Activated B cell treated with CpG ODN at 0.5 μM for 24 hours (primary cell): ENCODE data around the gene NDUFAF5. TPM values are rescaled to one million over a fixed set of nuclear protein-coding genes. Genes with fewer than 3 reads are reported as not detected.

Experiments
- ATAC-seq: fragments of 200-7000 bp; cut with Tn5 transposase; one replicate; pipeline ENCODE4 v1.10.0; 2021; ENCODE audit warnings: low read depth, mild to moderate bottlenecking, moderate library complexity
- CTCF ChIA-PET: fragments of 350-600 bp; sonication (Branson Sonifier 250); formaldehyde crosslinking; loops from one replicate; lab custom pipeline; 2021; ENCODE audit warnings: antibody characterized with exemption; lab: Charles Lee
- POLR2A ChIA-PET: fragments of 350-600 bp; sonication (Branson Sonifier 250); formaldehyde crosslinking; loops from one replicate; lab custom pipeline; 2021; ENCODE audit warnings: antibody characterized with exemption; lab: Charles Lee
- DNase-seq: peaks from one replicate; pipeline ENCODE4 v3.0.0; 2022
- H3K27ac Mint-ChIP-seq: one replicate; pipeline ENCODE4 v1.8.0; 2020; ENCODE audit warnings: mixed read lengths
- H3K27me3 Mint-ChIP-seq: one replicate; pipeline ENCODE4 v1.8.0; 2021; ENCODE audit warnings: mixed read lengths
- H3K36me3 Mint-ChIP-seq: one replicate; pipeline ENCODE4 v1.8.0; 2021; ENCODE audit warnings: low read depth, mixed read lengths
- H3K4me1 Mint-ChIP-seq: one replicate; pipeline ENCODE4 v1.8.0; 2021; ENCODE audit warnings: mixed read lengths
- H3K4me3 Mint-ChIP-seq: one replicate; pipeline ENCODE4 v1.8.0; 2020; ENCODE audit warnings: mild to moderate bottlenecking, mixed read lengths
- H3K9me3 Mint-ChIP-seq: one replicate; pipeline ENCODE4 v1.8.0; 2020; ENCODE audit warnings: mixed read lengths
- CTCF ChIP-seq: fragments of 200-600 bp; IDR thresholded peaks from one replicate; pipeline ENCODE4 v1.8.0; 2022; ENCODE audit warnings: antibody characterized with exemption, mild to moderate bottlenecking
- intact Hi-C: fragments of 100-400 bp; cut with micrococcal nuclease; formaldehyde crosslinking; loops from one replicate; pipeline ENCODE4 v1.15.1; 2024
- total RNA-seq: library from RNA; stranded (reverse); gene quantifications from 2 replicates; pipeline ENCODE4 v1.2.3, GENCODE V29; 2022

NDUFAF5 gene
- total RNA-seq, 1 donor from 2014 or later: 29.8 TPM

- Mint-ChIP-seq H3K27me3 (no peaks in the 10 kb centered on the region), H3K36me3 (peaks cover 79% of the 10 kb centered on the region), H3K4me1 (no peaks in the 10 kb centered on the region), H3K27ac (no peak overlapping the region), H3K4me3 (no peak overlapping the region), H3K9me3 (no peaks in the 10 kb centered on the region)
- intact Hi-C loops: no loop called here
- TF ChIP-seq CTCF: no peak
- no peak for DNase-seq
- CTCF ChIA-PET: no interaction called here
- POLR2A ChIA-PET: no interaction called here
- ATAC-seq: no peak
Measured at GRCh38 chr20:13799040-13799439, 14.2 kb downstream of the NDUFAF5 start.

DNA sequence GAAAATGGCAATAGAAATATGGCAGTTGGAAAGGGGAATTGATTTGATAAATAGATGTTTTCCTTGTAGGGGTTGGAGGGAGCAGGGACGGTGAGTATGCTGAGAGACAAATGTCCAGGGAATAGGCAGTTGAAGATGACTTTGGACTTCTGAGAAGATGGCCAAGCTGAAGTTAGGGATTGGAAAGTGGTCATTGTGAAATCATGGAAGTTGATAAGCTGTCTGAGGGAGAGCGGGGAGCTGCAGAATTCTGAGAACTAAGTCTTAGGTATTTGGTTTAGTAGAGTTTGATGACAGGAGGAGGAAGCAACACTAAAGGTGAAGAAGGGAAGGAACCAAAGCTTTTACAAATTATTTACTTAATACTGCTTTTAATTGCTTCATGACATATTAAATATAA lies 15.1 kb downstream of the NDUFAF5 start:
- Mint-ChIP-seq H3K27me3 (no peaks in the 10 kb centered on the region), H3K36me3 (peaks cover 79% of the 10 kb centered on the region), H3K27ac (no peak overlapping the region), H3K4me3 (no peak overlapping the region), H3K9me3 (no peaks in the 10 kb centered on the region), H3K4me1 (no peaks in the 10 kb centered on the region)
- no peak for TF ChIP-seq CTCF
- POLR2A ChIA-PET: no interaction called here
- ATAC-seq (no peak), DNase-seq (no peak)
- CTCF ChIA-PET: interaction anchor here (0.5 kb wide), 1 partner anchor 20 kb away, joined by 3 read pairs; no protein-coding TSS in a partner anchor
- intact Hi-C loops: no loop called here

GRCh38 chr20:13800728-13801134 lies 15.9 kb downstream of the NDUFAF5 start:
- Mint-ChIP-seq H3K27me3 (no peaks in the 10 kb centered on the region), H3K4me1 (no peaks in the 10 kb centered on the region), H3K36me3 (peaks cover 77% of the 10 kb centered on the region), H3K27ac (no peak overlapping the region), H3K9me3 (no peaks in the 10 kb centered on the region), H3K4me3 (no peak overlapping the region)
- ChIA-PET CTCF (interaction anchor here (0.5 kb wide), 1 partner anchor 19 kb away, joined by 3 read pairs; no protein-coding TSS in a partner anchor), POLR2A (no interaction called here)
- no peak for TF ChIP-seq CTCF
- intact Hi-C loops: no loop called here
- DNase-seq: no peak
- ATAC-seq: no peak

- Mint-ChIP-seq H3K9me3 (no peaks in the 10 kb centered on the region), H3K4me1 (no peaks in the 10 kb centered on the region), H3K27ac (no peak overlapping the region), H3K36me3 (peaks cover 28% of the 10 kb centered on the region), H3K4me3 (no peak overlapping the region), H3K27me3 (no peaks in the 10 kb centered on the region)
- POLR2A ChIA-PET: no interaction called here
- no peak for DNase-seq
- intact Hi-C loops: no loop called here
- TF ChIP-seq CTCF: no peak
- CTCF ChIA-PET: no interaction called here
- no peak for ATAC-seq
Measured at GRCh38 chr20:13809373-13809772, 24.5 kb downstream of the NDUFAF5 start.

DNA sequence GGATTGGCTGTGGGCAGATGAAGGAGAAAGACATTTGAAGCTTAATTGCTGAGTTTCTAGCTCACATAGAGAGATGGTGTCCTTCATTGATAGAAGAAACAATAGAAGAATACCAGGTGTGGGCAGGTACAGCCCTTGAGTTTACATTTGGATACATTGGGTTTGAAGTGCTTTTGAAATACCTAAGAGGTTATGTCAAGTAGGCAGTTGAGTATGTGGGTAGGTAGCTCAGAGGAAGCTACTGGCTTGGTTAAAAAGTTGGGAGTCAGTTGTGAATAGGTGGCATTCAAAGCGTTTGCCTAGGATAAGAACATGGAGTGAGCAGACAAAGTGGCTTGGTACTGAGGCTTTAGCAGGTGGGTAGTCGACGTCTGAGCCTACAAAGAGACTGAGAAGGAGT lies 25.0 kb downstream of the NDUFAF5 start:
- H3K9me3 Mint-ChIP-seq: no peaks in the 10 kb centered on the region
- CTCF ChIA-PET: no interaction called here
- no peak overlapping the region for H3K27ac Mint-ChIP-seq
- no peak for DNase-seq
- ATAC-seq: no peak
- no peak overlapping the region for H3K4me3 Mint-ChIP-seq
- no peak for TF ChIP-seq CTCF
- H3K4me1 Mint-ChIP-seq: no peaks in the 10 kb centered on the region
- H3K27me3 Mint-ChIP-seq: no peaks in the 10 kb centered on the region
- intact Hi-C loops: no loop called here
- peaks cover 26% of the 10 kb centered on the region for H3K36me3 Mint-ChIP-seq
- POLR2A ChIA-PET: no interaction called here
